SU-DHL-6 (cell line): ENCODE data around the gene CXXC5.

Experiments
- CTCF ChIP-seq: fragments of 200-600 bp; sonication (generic); IDR thresholded peaks from one replicate; pipeline ENCODE4 v1.5.1; 2017; ENCODE audit warnings: antibody characterized with exemption, mild to moderate bottlenecking, low read length, moderate library complexity; ENCODE audit not compliant: insufficient read depth, poor library complexity, severe bottlenecking
- EZH2phosphoT487 ChIP-seq: fragments of 200-600 bp; sonication (generic), shearing (Covaris generic); conservative IDR thresholded peaks from 2 replicates; pipeline ENCODE4 v1.6.1; 2018; ENCODE audit warnings: mild to moderate bottlenecking, antibody characterized with exemption, low read length, moderate library complexity, mixed read lengths

- no peak for TF ChIP-seq CTCF
- TF ChIP-seq EZH2phosphoT487, result no peak
Measured at GRCh38 chr5:139637438-139638089, 10.6 kb upstream of the CXXC5 start.
